SJSA1 (cell line): ENCODE results near the gene GARIN3. TPM values are rescaled to one million over a fixed set of nuclear protein-coding genes. Genes with fewer than 3 reads are reported as not detected.

Source experiments
- total RNA-seq: library from RNA; depleted of rRNA; stranded (reverse); fragments of >200 nt; shearing (Covaris generic); gene quantifications from 2 replicates; pipeline ENCODE4 v1.2.3, GENCODE V29; 2014; rRNA removed

Gene GARIN3
- total RNA-seq, 1 experiment from 2014 or later, result not detected

Other genes starting within 250 kb of the GARIN3 start
- not detected in 2 replicates for gene TIMD4, start 203.0 kb downstream of the GARIN3 start, total RNA-seq
- not detected in 2 replicates for gene HAVCR1, start 107.1 kb downstream of the GARIN3 start, total RNA-seq
- 0.05 TPM in 1 of 2 replicates, not detected in the other for gene HAVCR2, start 57.2 kb downstream of the GARIN3 start, total RNA-seq
- gene MED7, start 23.4 kb downstream of the GARIN3 start, total RNA-seq, result 22.8 and 24.7 TPM in 2 replicates
- not detected in 2 replicates for gene ITK, start 14.6 kb upstream of the GARIN3 start, total RNA-seq
- gene CYFIP2, start 99.9 kb upstream of the GARIN3 start, total RNA-seq, result 0.06 and 4.1 TPM in 2 replicates